NCI-H187 treated with DMSO at 0.1 percent for 48 hours (cell line): ENCODE measurements around the gene IRX3.

ENCODE experiments used
- DNase-seq: peaks from one replicate; lab custom pipeline; 2025; lab: John Stamatoyannopoulos, UW

Gene IRX3

DNA sequence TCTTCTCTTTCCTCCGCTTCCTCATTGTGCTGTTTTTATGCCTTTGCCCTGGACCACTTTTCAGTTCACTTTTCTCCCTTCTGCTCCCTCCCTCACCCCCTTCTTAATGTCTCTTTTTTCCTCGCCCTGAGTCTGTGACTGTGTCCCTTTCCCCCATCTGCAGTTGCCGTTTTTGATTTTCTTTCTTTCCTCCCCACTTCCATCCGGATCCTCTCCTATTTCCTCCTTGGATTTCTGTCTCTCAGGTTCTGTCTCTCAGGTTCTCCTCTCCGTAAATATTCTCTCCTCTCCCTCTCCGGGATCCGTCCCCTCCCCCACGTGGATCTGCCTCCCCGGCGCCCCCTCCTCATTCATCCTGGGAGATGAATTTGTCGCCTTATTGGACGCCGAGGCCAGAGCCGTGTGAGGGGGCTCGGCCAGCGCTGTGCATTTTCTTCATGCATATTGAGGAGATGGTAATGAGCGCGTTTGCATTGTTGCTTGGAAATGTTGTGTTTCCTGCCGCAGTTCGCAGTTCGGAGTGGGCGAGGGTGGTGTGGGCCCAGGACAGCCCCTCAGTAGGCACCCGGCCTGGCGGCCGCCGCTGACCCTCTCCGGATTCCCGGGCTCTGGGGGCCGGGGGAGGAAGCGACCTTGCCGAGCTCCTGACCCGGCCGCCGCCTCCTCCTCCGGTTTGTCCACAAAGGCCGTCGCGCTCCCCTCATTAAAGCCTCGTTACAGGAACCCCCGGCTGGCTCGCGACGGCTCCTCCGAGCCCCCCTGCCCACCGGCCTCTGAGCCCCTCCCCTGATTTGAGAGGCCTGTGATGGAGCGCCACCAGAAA is 4.5 kb upstream of the IRX3 start:
- no peak for DNase-seq

DNA sequence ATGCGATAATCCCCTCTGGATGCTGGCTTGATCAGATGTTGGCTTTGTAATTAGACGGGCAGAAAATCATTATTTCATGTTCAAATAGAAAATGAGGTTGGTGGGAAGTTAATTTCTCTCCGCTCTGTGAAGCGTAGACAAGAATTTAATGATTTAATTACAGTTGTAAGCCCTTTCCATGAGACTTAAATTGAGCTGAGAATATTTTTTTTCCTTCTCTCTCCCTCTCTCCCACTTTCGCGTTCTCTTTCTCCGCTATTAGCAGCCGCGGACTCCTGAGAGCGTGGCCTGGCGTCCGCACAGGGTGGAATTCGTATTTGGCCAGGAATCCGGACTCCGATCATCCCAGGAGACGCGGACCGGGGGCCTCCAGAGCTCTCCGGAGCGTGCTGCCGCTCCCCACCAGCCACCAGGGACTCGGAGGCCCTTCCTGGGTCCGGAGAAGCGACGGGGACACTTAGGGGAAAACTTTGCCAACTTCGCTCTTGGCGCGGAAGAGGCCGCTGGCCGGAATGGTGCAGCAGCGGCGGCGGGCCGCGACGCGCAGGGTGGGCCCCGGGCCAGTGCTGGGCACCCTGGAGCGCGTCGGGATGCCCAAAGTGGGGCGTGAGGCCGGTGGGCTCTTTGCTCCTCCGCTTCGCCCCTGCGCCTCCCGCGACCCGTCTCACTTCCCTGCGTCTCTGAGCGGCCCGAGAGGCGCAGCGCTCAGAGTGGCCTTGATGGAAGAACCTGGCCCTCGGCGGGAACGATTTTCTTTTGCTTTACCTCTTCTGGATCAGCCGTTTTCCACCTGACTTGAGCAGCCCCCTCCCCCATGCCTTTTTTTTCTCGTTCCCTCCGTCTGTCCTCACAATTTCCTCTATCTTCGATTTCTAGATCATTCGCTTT is 3.6 kb upstream of the IRX3 start:
- no peak for DNase-seq

DNA sequence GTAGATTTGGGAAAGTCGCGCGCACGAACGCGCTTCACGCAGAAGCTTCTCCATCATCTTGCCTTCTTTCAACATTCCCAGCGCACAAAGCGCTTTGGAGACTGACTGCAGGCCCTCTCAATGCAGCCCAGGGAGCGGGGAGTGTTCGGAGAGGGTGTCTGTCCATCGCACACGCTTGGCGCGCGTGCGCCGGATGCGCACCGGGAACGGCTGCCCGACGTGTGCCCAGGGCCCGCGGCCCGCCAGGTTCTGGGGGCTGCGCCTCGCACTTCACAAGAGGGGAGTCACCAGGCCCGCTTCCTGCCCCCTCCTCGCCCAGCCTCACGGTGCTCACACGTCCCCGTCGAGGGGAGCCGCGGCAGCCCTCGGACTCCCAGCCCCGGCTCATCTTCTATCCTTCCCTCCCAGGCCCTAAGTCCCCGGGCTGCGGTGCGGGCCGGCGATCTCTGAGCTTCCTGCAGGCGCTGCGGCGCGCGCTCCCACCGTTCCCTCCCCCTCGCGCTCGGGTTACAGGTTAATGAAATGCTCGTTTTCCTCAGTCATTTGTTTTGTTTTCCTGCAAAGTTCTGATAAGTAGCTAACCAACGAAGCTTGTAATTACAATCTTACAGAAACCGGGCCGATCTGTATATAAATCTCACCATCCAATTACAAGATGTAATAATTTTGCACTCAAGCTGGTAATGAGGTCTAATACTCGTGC is 2.8 kb upstream of the IRX3 start:
- DNase-seq, result no peak

DNA sequence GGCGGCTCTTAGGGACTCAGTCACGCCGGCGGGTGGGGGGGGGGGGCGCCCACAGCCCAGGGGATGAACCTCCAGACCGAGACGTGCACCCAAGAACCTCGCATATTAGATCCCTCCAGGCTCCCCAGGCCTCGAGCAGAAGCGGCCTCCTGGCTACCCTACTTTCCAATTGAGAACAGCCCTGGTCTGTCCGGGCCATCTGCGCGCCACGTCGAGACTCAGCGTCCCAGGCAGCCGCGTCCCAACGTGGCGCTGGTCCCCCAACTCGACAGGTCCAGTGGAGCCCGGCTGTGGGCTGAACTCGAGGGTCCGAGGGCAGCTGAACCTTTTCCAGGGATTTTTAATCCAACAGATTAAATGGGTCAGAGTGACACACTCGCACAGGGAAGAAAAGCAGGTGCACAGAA is 2.3 kb upstream of the IRX3 start:
- DNase-seq, result no peak

DNA sequence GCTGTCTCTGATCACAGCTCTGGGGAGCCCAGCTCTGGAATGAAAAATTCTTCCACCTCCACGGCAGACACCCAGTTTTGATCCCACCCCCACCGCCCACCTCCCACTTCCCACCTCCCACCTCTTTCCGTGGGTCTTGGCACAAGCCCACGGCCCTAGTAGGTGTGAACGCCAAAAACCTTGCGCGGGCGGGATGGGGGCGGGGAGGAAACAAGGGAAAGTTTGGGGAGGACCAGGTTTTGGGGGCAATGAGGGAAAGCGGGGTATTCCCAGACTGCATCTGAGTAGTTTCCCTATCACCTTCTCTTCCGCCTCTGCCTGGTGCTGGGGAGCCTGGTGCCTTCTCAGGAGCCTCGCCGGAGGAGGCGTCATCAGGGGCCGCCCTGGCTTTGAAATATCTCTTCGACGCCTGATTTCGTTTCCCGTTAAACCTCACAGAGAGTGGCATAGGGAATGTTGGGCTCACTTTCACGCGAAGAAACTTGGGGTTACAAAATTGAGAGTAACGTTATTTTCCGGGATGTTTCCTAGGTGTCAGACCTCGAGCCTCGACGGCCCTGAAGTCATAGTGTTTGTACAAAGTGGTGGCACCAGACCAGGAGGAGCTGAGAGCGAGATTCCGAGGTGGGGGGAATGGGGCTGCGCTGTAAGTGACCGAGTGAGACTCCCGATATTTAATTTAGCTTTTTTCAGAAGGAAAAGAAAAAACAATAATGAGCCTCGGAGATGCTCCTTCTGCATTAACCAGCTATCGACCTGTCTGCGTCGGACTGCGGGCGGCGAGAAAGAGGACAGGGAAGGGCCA is 1.6 kb upstream of the IRX3 start:
- DNase-seq, result no peak

DNA sequence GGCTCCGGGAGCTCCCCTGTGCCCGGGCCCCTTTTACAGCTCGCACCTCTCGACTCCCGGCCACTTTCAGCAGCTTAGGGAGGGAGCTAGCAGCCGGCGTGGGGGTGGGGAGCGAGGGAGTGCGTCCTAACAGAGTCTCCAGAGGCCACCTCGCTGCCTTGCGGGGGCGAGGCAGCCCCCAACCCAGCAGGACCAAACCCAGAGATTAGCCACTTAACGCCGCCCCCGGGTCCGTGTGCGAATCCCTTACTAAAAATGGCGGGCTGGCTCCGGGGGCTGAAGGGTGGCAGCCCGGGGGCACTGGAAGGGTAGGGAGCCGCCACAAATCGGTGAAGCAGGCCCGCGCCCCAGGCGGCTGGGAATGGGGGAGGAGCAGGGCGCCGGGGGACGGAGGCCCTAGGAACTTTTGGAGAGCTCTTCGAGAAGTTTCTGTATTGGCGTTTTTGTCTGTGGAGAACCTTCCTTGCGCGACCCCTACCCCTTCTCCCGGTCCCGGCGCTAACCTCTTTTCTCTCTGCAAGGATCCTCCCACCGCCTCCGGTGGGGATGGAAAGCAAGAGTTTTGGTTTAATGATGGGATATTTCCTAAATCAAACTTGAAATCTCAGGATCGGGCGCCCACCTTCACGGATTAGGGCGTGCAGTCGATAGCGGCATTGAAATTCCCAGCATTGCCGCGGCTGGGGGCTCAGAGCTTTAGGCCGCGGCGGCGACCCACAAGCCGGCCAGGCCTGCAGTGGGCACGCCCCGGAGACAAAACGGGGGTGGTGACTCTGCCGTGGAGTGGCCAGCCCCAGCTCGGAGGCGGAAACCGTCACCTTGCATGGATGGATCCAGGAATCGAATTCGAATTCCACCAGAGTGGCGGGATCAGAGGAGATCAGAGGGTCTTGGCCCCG is 793 bp upstream of the IRX3 start:
- no peak for DNase-seq

DNA sequence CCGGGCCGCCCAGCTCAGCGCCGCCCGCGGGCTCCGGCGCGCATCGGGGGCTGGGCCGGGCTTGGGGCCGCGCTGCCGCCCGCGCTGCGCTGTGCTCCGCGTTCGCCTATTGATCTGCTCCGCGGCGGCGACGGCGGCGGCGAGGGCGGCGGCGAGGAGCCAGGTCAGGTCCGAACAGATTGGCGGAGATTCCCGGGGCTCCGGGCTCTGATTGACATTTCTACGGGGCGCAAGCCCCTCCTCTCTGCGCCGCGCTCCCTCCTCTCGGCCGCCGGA is 559 bp downstream of the IRX3 start:
- no peak for DNase-seq

DNA sequence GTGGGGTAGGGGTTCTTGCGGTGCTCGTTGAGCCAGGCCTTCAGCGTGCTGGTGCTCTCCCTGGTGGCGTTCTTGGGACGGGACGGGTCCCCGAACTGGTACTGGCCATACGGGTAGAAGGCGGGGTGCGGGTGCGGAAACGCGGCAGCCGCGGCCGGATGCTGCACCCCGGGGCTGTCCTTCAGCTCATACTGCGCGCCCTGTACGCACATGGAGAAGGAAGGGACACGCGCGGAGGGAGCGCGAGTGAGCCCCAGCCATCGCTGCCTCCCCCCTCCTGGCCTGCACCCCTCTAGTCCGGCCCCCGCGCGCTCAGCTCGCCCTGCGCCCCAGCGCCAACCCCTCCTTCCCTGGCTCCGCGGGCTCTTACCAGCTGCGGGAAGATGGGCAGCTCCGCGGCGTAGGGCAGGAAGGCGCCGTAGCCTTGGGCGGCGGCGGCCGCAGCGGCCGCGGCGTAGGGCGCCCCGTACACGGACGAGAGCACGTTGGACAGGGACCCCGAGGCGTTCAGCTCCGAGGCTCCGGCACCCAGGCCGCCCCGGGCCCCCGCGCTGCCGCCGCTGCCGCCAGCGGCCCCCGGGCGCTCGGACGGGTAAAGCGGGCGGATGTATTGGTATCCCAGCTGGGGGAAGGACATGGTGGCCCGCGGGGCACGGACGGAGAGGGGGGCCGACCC is 1.0 kb downstream of the IRX3 start:
- no peak for DNase-seq

DNA sequence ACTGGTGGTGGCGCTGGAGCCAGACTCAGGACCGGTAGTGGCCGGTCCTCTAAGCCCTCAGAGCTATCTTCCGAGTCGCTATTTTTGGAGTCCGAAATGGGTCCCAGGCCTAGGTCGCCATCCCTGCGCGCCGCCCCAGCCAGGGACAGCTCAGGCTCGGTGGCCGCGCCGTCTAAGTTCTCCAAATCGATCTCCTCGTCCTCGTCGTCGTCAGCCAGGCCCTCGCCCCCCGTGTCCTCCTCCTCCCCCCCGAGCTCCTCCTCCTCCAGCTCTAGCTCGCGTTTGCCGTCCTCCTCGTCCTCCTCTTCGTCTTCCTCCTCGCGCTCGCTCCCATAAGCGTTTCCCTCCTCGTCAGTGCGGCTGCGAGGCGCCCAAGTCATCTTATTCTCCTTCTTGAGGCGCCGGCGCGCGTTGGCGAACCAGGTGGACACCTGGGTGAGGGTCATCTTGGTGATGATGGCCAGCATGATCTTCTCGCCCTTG is 1.6 kb downstream of the IRX3 start:
- no peak for DNase-seq

DNA sequence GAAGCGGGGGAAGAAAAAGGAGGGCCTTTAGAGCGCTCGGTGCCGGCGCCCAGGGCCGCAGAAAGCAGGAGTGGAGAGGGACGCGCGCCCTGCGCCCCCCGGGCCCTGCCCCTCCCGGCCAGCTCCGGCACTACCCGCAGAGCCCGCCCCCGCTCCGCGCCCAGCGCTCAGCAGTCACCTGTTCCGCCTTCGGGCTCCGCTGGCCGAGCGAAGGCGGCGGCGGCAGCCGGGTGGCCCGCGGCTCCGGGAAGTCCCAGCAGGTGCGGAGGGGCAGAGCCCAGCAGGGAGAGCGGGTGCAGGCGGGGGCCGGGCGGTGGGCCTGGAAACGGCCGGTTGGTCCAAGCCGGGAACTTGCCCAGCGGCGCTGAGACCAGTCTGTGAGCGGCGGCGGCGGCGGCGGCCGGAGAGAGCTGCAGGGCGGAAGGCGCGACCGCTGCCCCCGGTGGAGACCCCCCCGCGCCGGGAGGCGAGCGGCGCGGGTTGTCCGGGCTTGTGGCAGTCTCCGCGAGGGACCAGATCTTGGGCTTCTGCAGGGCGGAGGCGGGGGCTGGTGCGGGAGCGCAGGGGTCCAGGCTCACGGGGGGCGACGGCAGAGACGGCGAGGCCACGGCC is 2.2 kb downstream of the IRX3 start:
- DNase-seq, result no peak

DNA sequence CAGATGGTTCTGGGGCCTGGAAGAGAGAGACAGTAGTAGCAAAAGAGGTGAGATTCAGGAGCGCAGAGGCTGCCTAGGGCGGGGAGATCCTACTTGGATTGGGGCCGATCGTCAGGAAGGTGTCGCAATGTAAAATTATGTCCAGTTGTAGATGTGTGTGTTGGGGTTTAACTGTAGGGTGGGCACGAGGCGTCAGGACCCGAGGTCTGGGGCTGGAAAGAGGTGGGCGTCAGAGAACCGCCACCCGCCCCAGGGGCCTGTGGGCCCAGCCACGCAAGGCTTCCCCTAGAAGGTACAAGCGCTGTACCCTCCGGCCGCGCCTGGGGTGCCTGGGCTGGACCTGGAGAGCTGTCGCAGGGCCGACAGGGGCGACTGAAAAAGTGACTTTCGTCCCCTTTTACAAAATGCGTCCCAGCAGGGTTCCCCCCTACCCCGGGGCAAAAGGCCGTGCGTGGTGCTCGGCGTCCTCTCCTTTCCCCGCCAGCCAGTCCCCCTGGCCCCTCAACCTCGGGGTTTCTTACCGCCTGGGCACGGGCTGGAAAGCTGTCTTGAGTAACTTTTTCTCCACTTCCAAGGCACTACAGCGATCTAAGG is 2.8 kb downstream of the IRX3 start:
- DNase-seq, result no peak

DNA sequence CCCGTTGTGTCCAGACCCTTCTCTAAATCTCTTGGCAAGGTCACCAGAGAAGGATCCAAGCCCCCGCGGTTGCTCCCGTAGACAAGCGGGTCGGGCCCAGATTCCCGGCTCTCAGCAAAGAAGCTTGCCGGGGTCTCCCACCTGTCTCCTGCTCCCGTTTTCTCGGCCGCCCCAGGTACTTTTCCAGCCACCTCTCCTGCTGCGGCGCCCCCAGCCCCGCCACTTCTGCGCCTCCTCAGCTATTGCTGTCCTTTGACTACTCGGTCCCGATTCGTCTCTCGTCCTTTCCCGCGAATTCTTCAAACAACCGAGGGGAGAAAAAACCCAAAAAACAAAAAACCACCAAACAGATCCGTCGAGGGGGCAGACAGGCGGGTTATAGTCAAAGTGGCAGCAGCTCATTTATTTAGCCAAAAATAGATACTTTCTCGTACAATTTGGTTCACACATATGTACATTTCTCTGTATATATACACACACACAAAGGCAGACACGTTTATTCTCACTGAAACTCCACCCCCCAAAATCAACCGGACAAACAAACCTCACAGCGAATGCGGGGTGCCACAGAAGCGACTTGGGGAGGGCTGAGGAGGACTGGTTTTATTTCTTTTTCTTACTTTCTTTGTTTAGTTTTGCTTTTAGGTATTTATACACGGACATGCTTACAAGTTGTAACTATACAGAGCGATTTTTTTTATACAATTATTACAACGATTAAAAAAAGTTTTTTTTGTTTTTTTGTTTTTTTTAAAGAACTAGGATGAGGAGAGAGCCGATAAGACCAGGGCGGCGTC is 3.5 kb downstream of the IRX3 start:
- no peak for DNase-seq

DNA sequence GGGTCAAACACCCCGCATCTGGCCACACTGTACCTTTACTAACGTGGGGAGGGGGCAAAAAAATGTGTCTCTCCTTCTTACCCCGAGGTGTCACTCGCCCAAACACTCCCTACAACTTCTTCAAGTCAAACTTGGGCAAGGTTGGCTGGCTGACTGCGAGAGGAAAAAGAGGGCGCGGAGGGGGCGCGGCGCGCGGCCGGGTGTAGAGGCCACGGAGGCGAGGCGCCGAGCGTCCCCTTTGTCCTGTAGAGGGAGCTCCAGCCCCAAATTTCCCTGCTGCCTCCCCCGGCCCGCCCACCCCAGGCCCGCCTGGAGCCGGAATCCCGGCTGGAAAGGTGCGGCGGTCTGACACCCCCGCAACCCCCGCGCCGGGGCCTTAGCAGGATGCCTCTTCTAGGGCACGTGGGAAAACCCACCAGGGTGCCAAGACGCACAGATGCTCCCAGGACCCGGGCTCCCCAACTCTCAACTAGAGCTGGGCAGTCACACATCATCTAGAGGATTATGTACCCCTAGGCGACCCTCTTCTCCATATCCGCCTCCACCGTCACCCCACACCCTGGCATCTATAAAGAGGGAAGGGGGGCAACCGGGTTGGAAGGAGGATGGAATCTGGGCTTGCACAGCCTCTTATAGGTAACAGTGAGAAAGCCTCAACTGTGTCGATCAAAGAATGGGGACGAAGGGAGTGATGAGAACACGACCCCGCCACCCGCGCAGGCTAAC is 4.2 kb downstream of the IRX3 start:
- no peak for DNase-seq

DNA sequence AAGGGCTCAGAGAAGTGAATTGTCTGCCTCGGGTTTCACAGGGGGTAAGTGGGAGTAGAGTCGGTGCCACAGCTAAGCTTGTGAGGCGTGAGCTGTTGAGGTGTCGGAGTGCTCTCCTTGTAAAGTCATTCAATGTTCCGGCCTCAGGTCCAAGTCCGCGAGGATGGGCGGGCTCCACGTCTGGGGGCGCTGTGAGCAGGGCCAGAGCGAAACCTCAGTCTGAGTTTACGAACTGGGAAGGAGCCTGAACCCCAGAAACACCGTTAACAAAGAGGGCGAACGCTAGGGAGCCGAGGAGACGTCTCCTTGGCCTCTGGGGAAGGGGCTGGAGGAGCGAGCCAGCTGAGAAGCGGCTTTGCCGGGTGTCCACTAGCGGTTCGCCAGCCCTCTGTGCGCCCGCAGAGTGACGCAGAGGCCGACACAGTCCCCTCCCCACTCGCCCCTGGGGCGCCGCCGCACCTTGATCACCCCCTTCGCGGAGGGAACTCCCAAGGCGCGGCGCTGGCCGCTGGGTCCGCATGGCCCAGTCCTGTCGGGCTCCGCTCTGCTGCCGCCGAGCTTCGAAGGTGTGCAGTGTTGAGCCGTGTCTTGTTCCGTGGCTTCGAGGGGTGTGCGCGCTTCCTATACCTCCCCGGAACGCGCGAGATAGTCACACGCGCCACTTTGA is 4.9 kb downstream of the IRX3 start:
- no peak for DNase-seq

DNA sequence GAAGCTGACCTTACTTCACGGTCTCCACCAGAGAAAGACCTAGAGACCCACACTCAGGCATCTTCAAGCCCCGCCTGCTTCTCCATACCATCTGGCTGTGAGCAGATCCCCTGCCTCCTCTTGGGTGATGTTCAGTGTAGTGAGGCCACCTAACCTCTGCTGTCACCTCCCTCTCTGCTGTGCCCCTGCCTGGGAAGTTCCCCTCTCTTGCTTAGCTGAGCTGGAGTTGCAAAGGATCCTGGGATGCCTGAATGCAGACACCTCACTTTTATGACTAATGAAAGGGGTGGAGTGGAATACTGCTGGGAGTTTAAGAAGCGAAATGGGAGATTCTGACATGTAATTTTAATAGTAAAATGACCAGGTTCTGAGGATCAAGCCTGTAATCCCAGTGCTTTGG is 5.8 kb downstream of the IRX3 start:
- DNase-seq, result no peak

DNA sequence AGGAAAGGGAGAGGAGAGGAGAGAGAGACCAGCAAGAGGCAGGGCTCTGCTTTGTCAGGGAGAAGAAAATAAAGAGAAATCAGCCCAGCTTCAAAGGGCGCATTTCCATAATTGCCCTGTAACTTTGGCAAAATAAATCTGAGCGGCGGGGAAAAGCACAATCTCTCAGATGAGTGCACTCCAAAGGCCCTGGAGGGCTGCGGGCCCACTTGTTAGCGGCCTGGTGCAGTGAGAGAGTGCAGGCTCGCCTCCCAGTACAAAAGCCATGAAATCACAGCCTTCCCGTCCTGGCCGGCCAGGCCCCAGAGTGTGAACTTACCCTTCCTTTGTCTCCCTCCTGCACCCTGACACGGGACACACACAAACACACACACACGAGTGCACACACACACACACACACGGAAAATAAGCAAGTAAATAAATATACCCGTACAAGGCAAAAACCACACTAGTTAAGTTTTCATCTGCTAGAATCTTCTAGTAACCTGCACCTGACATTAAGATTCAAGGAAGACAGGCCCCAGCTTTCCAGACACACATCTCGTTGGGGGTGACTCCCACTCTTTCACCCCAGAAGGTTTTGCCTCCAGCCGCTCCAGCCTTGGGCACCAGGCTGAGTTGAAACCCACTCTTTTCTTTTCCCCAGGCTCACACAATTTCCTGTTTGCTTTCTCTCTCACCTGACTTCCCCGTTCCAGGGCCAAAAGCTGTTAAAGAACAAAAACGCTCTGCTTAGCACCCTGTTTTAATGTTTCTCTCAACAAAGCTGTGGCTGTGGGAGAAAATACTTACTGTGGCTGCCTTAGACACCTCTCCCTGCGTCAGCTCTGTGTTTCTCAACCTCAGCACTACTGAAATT is 8.5 kb downstream of the IRX3 start:
- no peak for DNase-seq
